Body of pancreas (tissue), 4 donors: ENCODE measurements around the gene FAM177B. TPM values are rescaled to one million over a fixed set of nuclear protein-coding genes. Genes with fewer than 3 reads are reported as not detected.

Source experiments
- ATAC-seq: fragments of 150-250 bp; one replicate; pipeline ENCODE4 v1.9.1; 2016
- DNase-seq, 4 donors: peaks; one replicate each; pipeline ENCODE4 v3.0.0-alpha.2; 2019
- H3K27ac ChIP-seq, 4 donors: fragments of 200-600 bp; sonication (generic); 1 replicate in 3 of 4; 2 replicates in 1 of 4; pipeline versions ENCODE4 v1.5.1 to v1.6.1; 2016 to 2019; ENCODE audit warnings: mild to moderate bottlenecking in 1 of 4, mixed read lengths in 1 of 4, moderate library complexity in 1 of 4
- H3K27me3 ChIP-seq, 2 donors: fragments of 200-600 bp; sonication (generic); one replicate each; pipeline ENCODE4 v1.6.0; 2016; ENCODE audit warnings: mild to moderate bottlenecking in 1 of 2
- H3K36me3 ChIP-seq, 2 donors: fragments of 200-600 bp; sonication (generic); replicated peaks in 1 of 2; 2 replicates each; pipeline ENCODE4 v1.5.1; 2016; ENCODE audit warnings: low read depth in 2 of 2; ENCODE audit not compliant: insufficient read depth in 1 of 2
- H3K4me1 ChIP-seq: fragments of 200-600 bp; sonication (generic); one replicate; pipeline ENCODE4 v1.6.0; 2016
- H3K4me3 ChIP-seq, 2 donors: fragments of 200-600 bp; sonication (generic); 1 replicate in 1 of 2; 2 replicates in 1 of 2; pipeline ENCODE4 v1.5.1; 2016 to 2019
- H3K9me3 ChIP-seq, 3 donors: fragments of 200-600 bp; sonication (generic); 1 replicate in 2 of 3; 2 replicates in 1 of 3; pipeline ENCODE4 v1.5.1; 2016
- POLR2A ChIP-seq, 3 donors: fragments of 450-650 bp; IDR thresholded peaks; one replicate each; pipeline ENCODE4 v1.6.1; 2016; ENCODE audit warnings: antibody characterized with exemption in 3 of 3, mild to moderate bottlenecking in 2 of 3
- WGBS, 2 donors: methylation state at CpG; one replicate each; pipeline ENCODE4 v1.1.5; 2017; 5-methylcytosine and 5-hydroxymethylcytosine counted together
- intact Hi-C: fragments of 100-400 bp; cut with DNase I; formaldehyde crosslinking; loops from one replicate; pipeline ENCODE4 v1.15.1; 2023
- total RNA-seq, 2 donors: library from RNA; depleted of rRNA; stranded (reverse); fragments of >200 nt; gene quantifications; one replicate each; pipeline ENCODE4 v1.1.0, GENCODE V29; 2016
- TF ChIP-seq, protein P1 (sequence below), 7 experiments: fragments of 450-650 bp in 4 of 7; fragments of 200-600 bp in 3 of 7; sonication (generic) in 3 of 7; IDR thresholded peaks; one replicate each; pipeline ENCODE4 v1.5.1; 2016 to 2019; ENCODE audit warnings: antibody characterized with exemption in 7 of 7

FAM177B gene
- total RNA-seq, 2 donors from 2014 or later = 3.4 TPM; not detected in 1

- no peak overlapping the region for H3K27ac ChIP-seq
- H3K9me3 ChIP-seq = no peaks in the 10 kb centered on the region
- intact Hi-C loops = no loop called here
- no peak overlapping the region for H3K4me3 ChIP-seq
- H3K4me1 ChIP-seq = peaks cover 6% of the 10 kb centered on the region
- H3K36me3 ChIP-seq = no peaks in the 10 kb centered on the region
- no peak for TF ChIP-seq POLR2A (IDR thresholded peaks at IDR 0.05)
- TF ChIP-seq, protein P1, sequence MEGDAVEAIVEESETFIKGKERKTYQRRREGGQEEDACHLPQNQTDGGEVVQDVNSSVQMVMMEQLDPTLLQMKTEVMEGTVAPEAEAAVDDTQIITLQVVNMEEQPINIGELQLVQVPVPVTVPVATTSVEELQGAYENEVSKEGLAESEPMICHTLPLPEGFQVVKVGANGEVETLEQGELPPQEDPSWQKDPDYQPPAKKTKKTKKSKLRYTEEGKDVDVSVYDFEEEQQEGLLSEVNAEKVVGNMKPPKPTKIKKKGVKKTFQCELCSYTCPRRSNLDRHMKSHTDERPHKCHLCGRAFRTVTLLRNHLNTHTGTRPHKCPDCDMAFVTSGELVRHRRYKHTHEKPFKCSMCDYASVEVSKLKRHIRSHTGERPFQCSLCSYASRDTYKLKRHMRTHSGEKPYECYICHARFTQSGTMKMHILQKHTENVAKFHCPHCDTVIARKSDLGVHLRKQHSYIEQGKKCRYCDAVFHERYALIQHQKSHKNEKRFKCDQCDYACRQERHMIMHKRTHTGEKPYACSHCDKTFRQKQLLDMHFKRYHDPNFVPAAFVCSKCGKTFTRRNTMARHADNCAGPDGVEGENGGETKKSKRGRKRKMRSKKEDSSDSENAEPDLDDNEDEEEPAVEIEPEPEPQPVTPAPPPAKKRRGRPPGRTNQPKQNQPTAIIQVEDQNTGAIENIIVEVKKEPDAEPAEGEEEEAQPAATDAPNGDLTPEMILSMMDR (IDR thresholded peaks at IDR 0.05) = no peak
- 18 to 20% methylated on average over 3 of the region's 3 CpGs for WGBS, 2 donors
- DNase-seq (no peak), ATAC-seq (no peak)
- H3K27me3 ChIP-seq = no peaks in the 10 kb centered on the region
These were observed 47.4 kb downstream of the FAM177B start for GRCh38 chr1:222784371-222784770.

- Histone ChIP-seq H3K9me3 (no peaks in the 10 kb centered on the region), H3K4me1 (peaks cover 6% of the 10 kb centered on the region), H3K27me3 (no peaks in the 10 kb centered on the region), H3K4me3 (no peak overlapping the region), H3K27ac (no peak overlapping the region), H3K36me3 (no peaks in the 10 kb centered on the region)
- TF ChIP-seq, protein P1 (IDR thresholded peaks at IDR 0.05) = no peak
- TF ChIP-seq POLR2A (IDR thresholded peaks at IDR 0.05) = no peak
- intact Hi-C loops = no loop called here
- DNase-seq = no peak
- WGBS, 2 donors = 8 to 15% methylated on average over 2 of the region's 2 CpGs
- no peak for ATAC-seq
These were observed 47.9 kb downstream of the FAM177B start for GRCh38 chr1:222784916-222785315.

DNA sequence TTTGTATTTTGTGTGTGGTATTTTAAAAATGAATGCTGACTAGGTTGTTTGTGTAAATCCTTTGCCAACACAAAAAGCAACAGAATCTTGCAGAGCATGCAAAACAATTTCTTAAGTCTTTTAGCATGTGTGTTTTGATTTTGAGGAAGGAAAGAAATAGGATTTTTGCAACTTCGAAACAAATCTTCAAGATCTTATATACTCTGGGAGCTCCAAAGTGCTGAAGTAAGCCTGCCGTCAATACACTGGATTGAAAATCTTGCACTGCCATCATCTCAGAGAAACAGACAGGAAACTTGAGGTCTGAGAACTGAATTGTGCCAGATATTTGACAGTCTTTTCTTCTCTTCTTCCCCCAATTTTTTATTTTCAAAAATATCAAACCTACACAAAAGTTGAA is 48.5 kb downstream of the FAM177B start:
- no peaks in the 10 kb centered on the region for H3K36me3 ChIP-seq
- no peak overlapping the region for H3K27ac ChIP-seq
- peaks cover 6% of the 10 kb centered on the region for H3K4me1 ChIP-seq
- H3K4me3 ChIP-seq = no peak overlapping the region
- intact Hi-C loops = no loop called here
- DNase-seq = no peak
- 63 to 82% methylated on average over 2 of the region's 2 CpGs for WGBS, 2 donors
- no peak for TF ChIP-seq POLR2A (IDR thresholded peaks at IDR 0.05)
- TF ChIP-seq, protein P1 (IDR thresholded peaks at IDR 0.05) = no peak
- H3K27me3 ChIP-seq = no peaks in the 10 kb centered on the region
- no peaks in the 10 kb centered on the region for H3K9me3 ChIP-seq
- no peak for ATAC-seq

GRCh38 chr1:222786121-222786520 is 49.1 kb downstream of the FAM177B start:
- ATAC-seq = no peak
- no peak for DNase-seq
- no peak overlapping the region for H3K4me3 ChIP-seq
- TF ChIP-seq POLR2A (IDR thresholded peaks at IDR 0.05) = no peak
- TF ChIP-seq, protein P1 (IDR thresholded peaks at IDR 0.05) = no peak
- WGBS, 2 donors = 85 to 93% methylated on average over 1 of the region's 1 CpG
- no peaks in the 10 kb centered on the region for H3K9me3 ChIP-seq
- H3K27me3 ChIP-seq = no peaks in the 10 kb centered on the region
- intact Hi-C loops = no loop called here
- no peak overlapping the region for H3K27ac ChIP-seq
- H3K4me1 ChIP-seq = peaks cover 6% of the 10 kb centered on the region
- H3K36me3 ChIP-seq = no peaks in the 10 kb centered on the region

DNA sequence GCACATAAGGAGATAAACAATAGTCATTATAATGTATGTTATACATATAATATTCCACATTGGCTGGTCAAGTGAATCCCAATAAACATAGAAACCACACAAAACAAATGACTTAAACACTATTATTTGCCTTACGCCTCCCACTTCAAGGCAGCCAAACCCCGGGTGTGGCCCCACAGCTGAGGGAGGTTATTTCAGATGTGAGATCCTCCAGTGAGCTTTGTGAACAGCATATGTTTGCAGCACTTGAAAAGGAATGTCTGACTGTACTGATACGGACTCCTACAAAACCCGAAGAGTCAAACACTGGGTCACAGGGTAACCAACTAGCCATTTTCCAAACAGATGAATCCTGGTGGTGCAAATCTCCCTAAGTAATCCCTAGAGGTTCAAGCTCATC is 50.7 kb downstream of the FAM177B start:
- Histone ChIP-seq H3K9me3 (no peaks in the 10 kb centered on the region), H3K36me3 (no peaks in the 10 kb centered on the region), H3K4me1 (peaks cover 6% of the 10 kb centered on the region), H3K27me3 (no peaks in the 10 kb centered on the region), H3K4me3 (no peak overlapping the region), H3K27ac (no peak overlapping the region)
- intact Hi-C loops = no loop called here
- 83 to 84% methylated on average over 4 of the region's 4 CpGs for WGBS, 2 donors
- no peak for ATAC-seq
- no peak for DNase-seq
- TF ChIP-seq, protein P1 (IDR thresholded peaks at IDR 0.05) = no peak
